NT2/D1 (cell line): ENCODE results near the gene CCNB2.
"Not testable (repeated sequence)": the region's sequence is repeated elsewhere in the genome, so short reads cannot be mapped to it uniquely, and the experiment has no call there.

Source experiments
- DNase-seq: peaks from one replicate; pipeline ENCODE4 v3.0.0-alpha.2; 2011; ENCODE audit warnings: low read depth, low spot score
- H3K27me3 ChIP-seq: 2 replicates; pipeline ENCODE4 v1.6.0; 2011; ENCODE audit warnings: mild to moderate bottlenecking; ENCODE audit not compliant: insufficient read length, insufficient read depth
- H3K36me3 ChIP-seq: 2 replicates; pipeline ENCODE4 v1.6.1; 2011; ENCODE audit warnings: mild to moderate bottlenecking, low read length, mixed read lengths; ENCODE audit not compliant: insufficient read depth, insufficient read length
- H3K4me1 ChIP-seq: 2 replicates; pipeline ENCODE4 v1.5.1; 2011; ENCODE audit not compliant: insufficient read depth, insufficient read length
- H3K4me3 ChIP-seq: 2 replicates; pipeline ENCODE4 v1.5.1; 2011; ENCODE audit warnings: low read depth; ENCODE audit not compliant: insufficient read length
- H3K9ac ChIP-seq: 2 replicates; pipeline ENCODE4 v1.6.0; 2011; ENCODE audit warnings: low read depth; ENCODE audit not compliant: insufficient read length
- H3K9me3 ChIP-seq: 2 replicates; pipeline ENCODE4 v1.5.1; 2011; ENCODE audit warnings: mild to moderate bottlenecking, low read length; ENCODE audit not compliant: insufficient read depth
- SUZ12 ChIP-seq: IDR thresholded peaks from 2 replicates; pipeline ENCODE4 v1.6.1; 2011; ENCODE audit not compliant: insufficient read length, insufficient read depth; ENCODE audit errors: extremely low read depth
- YY1 ChIP-seq: IDR thresholded peaks from 2 replicates; pipeline ENCODE4 v1.6.1; 2011; ENCODE audit not compliant: insufficient read length, insufficient read depth
- ZNF274 ChIP-seq: IDR thresholded peaks from 2 replicates; pipeline ENCODE4 v1.6.1; 2011; ENCODE audit warnings: mild to moderate bottlenecking, low read depth, low read length

CCNB2 gene

GRCh38 chr15:59157396-59157795, 52.5 kb downstream of the CCNB2 start:
- H3K27me3 ChIP-seq: no peaks in the 10 kb centered on the region
- H3K4me1 ChIP-seq: no peaks in the 10 kb centered on the region
- H3K9ac ChIP-seq: no peak overlapping the region
- no peak overlapping the region for H3K4me3 ChIP-seq
- DNase-seq: no peak
- no peak for TF ChIP-seq SUZ12
- H3K9me3 ChIP-seq: no peaks in the 10 kb centered on the region
- H3K36me3 ChIP-seq: peaks cover 74% of the 10 kb centered on the region

- TF ChIP-seq YY1: no peak
- no peak for TF ChIP-seq SUZ12
- no peak for TF ChIP-seq ZNF274
- H3K9me3 ChIP-seq: no peaks in the 10 kb centered on the region
- peaks cover 74% of the 10 kb centered on the region for H3K36me3 ChIP-seq
- no peak overlapping the region for H3K9ac ChIP-seq
- no peak overlapping the region for H3K4me3 ChIP-seq
- H3K27me3 ChIP-seq: no peaks in the 10 kb centered on the region
- no peaks in the 10 kb centered on the region for H3K4me1 ChIP-seq
- no peak for DNase-seq
These were observed 53.1 kb downstream of the CCNB2 start for GRCh38 chr15:59157840-59158700.

GRCh38 chr15:59158701-59159034, 53.7 kb downstream of the CCNB2 start:
- no peaks in the 10 kb centered on the region for H3K9me3 ChIP-seq
- H3K9ac ChIP-seq: no peak overlapping the region
- no peaks in the 10 kb centered on the region for H3K4me1 ChIP-seq
- H3K4me3 ChIP-seq: no peak overlapping the region
- peaks cover 68% of the 10 kb centered on the region for H3K36me3 ChIP-seq
- H3K27me3 ChIP-seq: no peaks in the 10 kb centered on the region
- DNase-seq: no peak
- no peak for TF ChIP-seq SUZ12
- TF ChIP-seq ZNF274: no peak
- no peak for TF ChIP-seq YY1

GRCh38 chr15:59159210-59159609, 54.3 kb downstream of the CCNB2 start:
- no peaks in the 10 kb centered on the region for H3K4me1 ChIP-seq
- TF ChIP-seq YY1 (no peak), ZNF274 (no peak), SUZ12 (no peak)
- no peak overlapping the region for H3K4me3 ChIP-seq
- no peaks in the 10 kb centered on the region for H3K27me3 ChIP-seq
- peaks cover 63% of the 10 kb centered on the region for H3K36me3 ChIP-seq
- no peak for DNase-seq
- no peaks in the 10 kb centered on the region for H3K9me3 ChIP-seq
- no peak overlapping the region for H3K9ac ChIP-seq

- TF ChIP-seq ZNF274 (no peak), YY1 (no peak), SUZ12 (no peak)
- Histone ChIP-seq H3K4me3 (no peak overlapping the region), H3K9me3 (no peaks in the 10 kb centered on the region), H3K36me3 (peaks cover 65% of the 10 kb centered on the region), H3K27me3 (no peaks in the 10 kb centered on the region), H3K4me1 (no peaks in the 10 kb centered on the region), H3K9ac (no peak overlapping the region)
- DNase-seq: no peak
These were observed 56.1 kb downstream of the CCNB2 start for GRCh38 chr15:59160880-59161593.

GRCh38 chr15:59162080-59162479, 57.1 kb downstream of the CCNB2 start:
- H3K4me3 ChIP-seq, H3K4me1 ChIP-seq, H3K9ac ChIP-seq, H3K27me3 ChIP-seq, DNase-seq, H3K9me3 ChIP-seq: not testable (repeated sequence)
- H3K36me3 ChIP-seq: peaks cover 62% of the 10 kb centered on the region

GRCh38 chr15:59165726-59166125, 60.8 kb downstream of the CCNB2 start:
- H3K27me3 ChIP-seq: no peaks in the 10 kb centered on the region
- H3K36me3 ChIP-seq: peaks cover 43% of the 10 kb centered on the region
- no peaks in the 10 kb centered on the region for H3K4me1 ChIP-seq
- H3K4me3 ChIP-seq: no peak overlapping the region
- TF ChIP-seq YY1: no peak
- no peak for TF ChIP-seq SUZ12
- no peak for TF ChIP-seq ZNF274
- H3K9ac ChIP-seq: no peak overlapping the region
- no peaks in the 10 kb centered on the region for H3K9me3 ChIP-seq
- no peak for DNase-seq
